Upper lobe of right lung (tissue), 1 donor: ENCODE measurements around the gene PRM1. TPM values are rescaled to one million over a fixed set of nuclear protein-coding genes. Genes with fewer than 3 reads are reported as not detected.

ENCODE experiments used
- ATAC-seq: fragments of 200-7000 bp; cut with Tn5 transposase; one replicate; pipeline ENCODE4 v1.9.1; 2020; ENCODE audit warnings: mild to moderate bottlenecking, moderate library complexity
- DNase-seq: peaks from one replicate; pipeline ENCODE4 v3.0.0-alpha.2; 2020
- H3K27ac ChIP-seq: fragments of 200-600 bp; one replicate; pipeline ENCODE4 v1.8.0; 2022
- H3K27me3 ChIP-seq: fragments of 200-600 bp; one replicate; pipeline ENCODE4 v1.8.0; 2022; ENCODE audit warnings: mild to moderate bottlenecking
- H3K36me3 ChIP-seq: fragments of 200-600 bp; one replicate; pipeline ENCODE4 v1.8.0; 2022
- H3K4me1 ChIP-seq: fragments of 200-600 bp; one replicate; pipeline ENCODE4 v1.8.0; 2022
- H3K4me3 ChIP-seq: fragments of 200-600 bp; one replicate; pipeline ENCODE4 v1.8.0; 2022; ENCODE audit warnings: mild to moderate bottlenecking
- H3K9me3 ChIP-seq: fragments of 200-600 bp; one replicate; pipeline ENCODE4 v1.8.0; 2022
- intact Hi-C: fragments of 100-400 bp; cut with DNase I; formaldehyde crosslinking; loops from one replicate; pipeline ENCODE4 v1.11.0; 2022
- total RNA-seq: library from RNA; stranded (reverse); fragmentation: NEBNext Ultra II Directional; extraction: Animal tissue kit (Norgen Biotek cat#: 25700); gene quantifications from one replicate; pipeline ENCODE4 v1.2.1, GENCODE V29; 2021
- TF ChIP-seq, protein P1 (sequence below): fragments of 200-600 bp; IDR thresholded peaks from one replicate; pipeline ENCODE4 v1.8.0; 2022; ENCODE audit warnings: antibody characterized with exemption
- donor health status: DM: no; HTN: yes; CAD: no; lungs with severe emphysema.

PRM1 gene
- total RNA-seq, 1 donor from 2014 or later, result not detected

GRCh38 chr16:11255737-11256660 lies 25.1 kb downstream of the PRM1 start, which contains the start of gene SOCS1:
Gene SOCS1, minus strand, starts transcription at chr16:11256204. Its CDS starts 726 bp downstream, at chr16:11255478.
- TF ChIP-seq, protein P1, sequence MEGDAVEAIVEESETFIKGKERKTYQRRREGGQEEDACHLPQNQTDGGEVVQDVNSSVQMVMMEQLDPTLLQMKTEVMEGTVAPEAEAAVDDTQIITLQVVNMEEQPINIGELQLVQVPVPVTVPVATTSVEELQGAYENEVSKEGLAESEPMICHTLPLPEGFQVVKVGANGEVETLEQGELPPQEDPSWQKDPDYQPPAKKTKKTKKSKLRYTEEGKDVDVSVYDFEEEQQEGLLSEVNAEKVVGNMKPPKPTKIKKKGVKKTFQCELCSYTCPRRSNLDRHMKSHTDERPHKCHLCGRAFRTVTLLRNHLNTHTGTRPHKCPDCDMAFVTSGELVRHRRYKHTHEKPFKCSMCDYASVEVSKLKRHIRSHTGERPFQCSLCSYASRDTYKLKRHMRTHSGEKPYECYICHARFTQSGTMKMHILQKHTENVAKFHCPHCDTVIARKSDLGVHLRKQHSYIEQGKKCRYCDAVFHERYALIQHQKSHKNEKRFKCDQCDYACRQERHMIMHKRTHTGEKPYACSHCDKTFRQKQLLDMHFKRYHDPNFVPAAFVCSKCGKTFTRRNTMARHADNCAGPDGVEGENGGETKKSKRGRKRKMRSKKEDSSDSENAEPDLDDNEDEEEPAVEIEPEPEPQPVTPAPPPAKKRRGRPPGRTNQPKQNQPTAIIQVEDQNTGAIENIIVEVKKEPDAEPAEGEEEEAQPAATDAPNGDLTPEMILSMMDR, result peak; percentile 83
- no peaks in the 10 kb centered on the region for H3K9me3 ChIP-seq
- ATAC-seq, result peak; percentile 83
- peak within 1 kb of the TSS; percentile 98 for H3K27ac ChIP-seq
- DNase-seq, result peak; percentile 93
- no peaks in the 10 kb centered on the region for H3K27me3 ChIP-seq
- peaks cover 5% of the 10 kb centered on the region for H3K36me3 ChIP-seq
- peaks cover 34% of the 10 kb centered on the region for H3K4me1 ChIP-seq
- H3K4me3 ChIP-seq, result peak within 1 kb of the TSS; percentile 81
- intact Hi-C loops, result no loop called here

DNA sequence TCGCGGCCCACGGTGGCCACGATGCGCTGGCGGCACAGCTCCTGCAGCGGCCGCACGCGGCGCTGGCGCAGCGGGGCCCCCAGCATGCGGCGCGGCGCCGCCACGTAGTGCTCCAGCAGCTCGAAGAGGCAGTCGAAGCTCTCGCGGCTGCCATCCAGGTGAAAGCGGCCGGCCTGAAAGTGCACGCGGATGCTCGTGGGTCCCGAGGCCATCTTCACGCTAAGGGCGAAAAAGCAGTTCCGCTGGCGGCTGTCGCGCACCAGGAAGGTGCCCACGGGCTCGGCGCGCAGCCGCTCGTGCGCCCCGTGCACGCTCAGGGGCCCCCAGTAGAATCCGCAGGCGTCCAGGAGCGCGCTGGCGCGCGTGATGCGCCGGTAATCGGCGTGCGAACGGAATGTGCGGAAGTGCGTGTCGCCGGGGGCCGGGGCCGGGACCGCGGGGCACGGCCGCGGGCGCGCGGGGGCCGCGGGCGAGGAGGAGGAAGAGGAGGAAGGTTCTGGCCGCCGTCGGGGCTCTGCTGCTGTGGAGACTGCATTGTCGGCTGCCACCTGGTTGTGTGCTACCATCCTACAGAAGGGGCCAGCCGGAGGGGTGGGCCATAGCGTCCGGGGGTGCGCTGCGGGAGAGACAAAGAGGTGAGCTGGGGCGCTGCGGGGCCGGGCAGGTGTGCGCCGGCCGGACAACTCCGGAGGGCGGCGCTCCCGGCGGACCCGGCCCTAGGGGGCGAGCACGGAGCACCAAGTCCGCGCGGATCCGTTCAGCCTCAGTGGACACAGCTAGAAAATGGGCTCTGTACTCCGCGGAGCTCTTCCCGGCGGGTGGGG lies 26.0 kb downstream of the PRM1 start:
- peaks cover 34% of the 10 kb centered on the region for H3K4me1 ChIP-seq
- DNase-seq, result peak; percentile 80
- intact Hi-C loops, result loop anchor here (5.0 kb wide), 1 partner anchor 283 kb away; no protein-coding TSS in a partner anchor

DNA sequence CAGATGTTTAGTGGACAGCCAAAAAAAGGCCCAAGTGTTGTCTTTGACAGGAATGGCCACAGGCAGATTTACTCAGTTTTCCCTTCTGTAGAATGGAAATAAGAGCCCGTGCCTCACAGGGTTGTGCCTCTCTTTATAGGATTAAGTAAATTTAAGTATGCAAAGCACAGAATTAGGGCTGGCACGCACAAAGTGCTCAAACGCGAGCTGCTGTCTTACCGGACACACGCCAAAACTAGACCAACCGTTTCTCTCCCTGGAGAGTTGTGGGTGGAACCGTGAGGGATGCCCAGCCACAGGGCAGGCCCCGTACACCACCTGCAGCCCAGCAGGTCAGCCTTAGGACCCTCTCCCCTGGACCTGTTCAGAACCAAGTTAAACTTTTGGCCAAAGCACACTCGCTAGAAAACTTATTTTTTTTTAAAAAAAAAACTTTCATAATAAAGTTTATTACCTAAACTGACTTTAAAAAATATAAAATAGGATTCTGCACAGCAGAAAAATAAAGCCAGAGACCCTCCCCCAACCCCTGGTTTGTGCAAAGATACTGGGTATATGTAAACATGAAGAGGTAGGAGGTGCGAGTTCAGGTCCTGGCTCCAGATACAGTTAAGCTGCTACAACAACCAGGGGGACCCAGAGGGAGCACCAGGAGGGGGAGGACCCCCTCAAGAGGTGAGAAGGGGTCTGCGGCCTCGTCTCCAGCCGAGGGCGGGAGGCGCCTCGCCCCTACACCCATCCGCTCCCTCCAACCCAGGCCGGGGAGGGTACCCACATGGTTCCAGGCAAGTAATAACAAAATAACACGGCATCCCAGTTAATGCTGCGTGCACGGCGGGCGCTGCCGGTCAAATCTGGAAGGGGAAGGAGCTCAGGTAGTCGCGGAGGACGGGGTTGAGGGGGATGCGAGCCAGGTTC lies 26.9 kb downstream of the PRM1 start:
- H3K36me3 ChIP-seq, result peaks cover 5% of the 10 kb centered on the region
- H3K4me3 ChIP-seq, result peak overlapping the region; percentile 81
- DNase-seq (no peak), ATAC-seq (no peak)
- no peaks in the 10 kb centered on the region for H3K9me3 ChIP-seq
- TF ChIP-seq, protein P1, result no peak
- H3K27me3 ChIP-seq, result no peaks in the 10 kb centered on the region
- intact Hi-C loops, result loop anchor here (5.0 kb wide), 1 partner anchor 282 kb away; no protein-coding TSS in a partner anchor
- H3K27ac ChIP-seq, result peak overlapping the region; percentile 98
- H3K4me1 ChIP-seq, result peaks cover 30% of the 10 kb centered on the region

More for the DNA sequence above, 26.0 kb downstream of the PRM1 start:
- Histone ChIP-seq H3K4me3 (peak overlapping the region; percentile 81), H3K27ac (peak overlapping the region; percentile 98), H3K27me3 (no peaks in the 10 kb centered on the region), H3K36me3 (peaks cover 5% of the 10 kb centered on the region), H3K9me3 (no peaks in the 10 kb centered on the region)
- peak; percentile 1 for ATAC-seq
- TF ChIP-seq, protein P1, result no peak

- Histone ChIP-seq H3K4me1 (peaks cover 21% of the 10 kb centered on the region), H3K9me3 (no peaks in the 10 kb centered on the region), H3K4me3 (peak overlapping the region; percentile 81), H3K27ac (no peak overlapping the region), H3K27me3 (no peaks in the 10 kb centered on the region), H3K36me3 (peaks cover 5% of the 10 kb centered on the region)
- intact Hi-C loops, result loop anchor here (5.0 kb wide), 1 partner anchor 281 kb away; no protein-coding TSS in a partner anchor
- no peak for DNase-seq
- TF ChIP-seq, protein P1, result no peak
- ATAC-seq, result no peak
Observed at GRCh38 chr16:11253009-11253994, 27.8 kb downstream of the PRM1 start.
